Hepatocyte (in vitro differentiated cells): ENCODE data around the gene CNIH2. TPM values are rescaled to one million over a fixed set of nuclear protein-coding genes. Genes with fewer than 3 reads are reported as not detected.

Experiments
- DNase-seq: peaks from one replicate; pipeline ENCODE4 v3.0.0-alpha.2; 2016; ENCODE audit warnings: low spot score
- H2AFZ ChIP-seq: fragments of 200-600 bp; sonication (generic); 2 replicates; pipeline ENCODE4 v1.6.0; 2016; ENCODE audit warnings: antibody characterized with exemption, mild to moderate bottlenecking
- H3K27ac ChIP-seq: fragments of 200-600 bp; sonication (generic); 2 replicates; pipeline ENCODE4 v1.5.1; 2016; ENCODE audit warnings: mild to moderate bottlenecking
- H3K27me3 ChIP-seq: fragments of 200-600 bp; sonication (generic); 2 replicates; pipeline ENCODE4 v1.6.1; 2016
- H3K36me3 ChIP-seq: fragments of 200-600 bp; sonication (generic); replicated peaks from 2 replicates; pipeline ENCODE4 v1.5.1; 2016; ENCODE audit warnings: low read depth; ENCODE audit not compliant: insufficient read depth
- H3K4me1 ChIP-seq: fragments of 200-600 bp; sonication (generic); 2 replicates; pipeline ENCODE4 v1.5.1; 2016; ENCODE audit warnings: mild to moderate bottlenecking, moderate library complexity; ENCODE audit not compliant: insufficient read depth
- H3K4me2 ChIP-seq: fragments of 200-600 bp; sonication (generic); 2 replicates; pipeline ENCODE4 v1.6.0; 2016
- H3K4me3 ChIP-seq: fragments of 200-600 bp; sonication (generic); 2 replicates; pipeline ENCODE4 v1.5.1; 2016; ENCODE audit warnings: mild to moderate bottlenecking
- H3K79me2 ChIP-seq: fragments of 200-600 bp; sonication (generic); 2 replicates; pipeline ENCODE4 v1.6.0; 2017; ENCODE audit warnings: mild to moderate bottlenecking
- H3K9me2 ChIP-seq: fragments of 200-600 bp; sonication (generic); replicated peaks from 2 replicates; pipeline ENCODE4 v1.6.0; 2017; ENCODE audit warnings: mild to moderate bottlenecking; ENCODE audit not compliant: insufficient read depth
- H3K9me3 ChIP-seq: fragments of 200-600 bp; sonication (generic); 2 replicates; pipeline ENCODE4 v1.5.1; 2016; ENCODE audit warnings: low read depth, mild to moderate bottlenecking
- H4K20me1 ChIP-seq: fragments of 200-600 bp; sonication (generic); 2 replicates; pipeline ENCODE4 v1.6.0; 2016; ENCODE audit warnings: mild to moderate bottlenecking; ENCODE audit not compliant: insufficient read depth, poor library complexity, severe bottlenecking
- EZH2 ChIP-seq: fragments of 200-600 bp; sonication (generic); IDR thresholded peaks from 2 replicates; pipeline ENCODE4 v1.6.1; 2016; ENCODE audit warnings: antibody characterized with exemption, mild to moderate bottlenecking, borderline replicate concordance
- EZH2phosphoT487 ChIP-seq: fragments of 200-600 bp; sonication (generic); IDR thresholded peaks from one replicate; pipeline ENCODE4 v1.6.1; 2018; ENCODE audit warnings: antibody characterized with exemption, mild to moderate bottlenecking, low read depth, moderate library complexity; ENCODE audit not compliant: unreplicated experiment, severe bottlenecking
- WGBS: methylation state at CpG from one replicate; pipeline ENCODE4 v1.1.6; 2016; ENCODE audit warnings: low lambda C conversion rate; ENCODE audit errors: missing lambda C conversion rate; 5-methylcytosine and 5-hydroxymethylcytosine counted together
- polyA plus RNA-seq: library from polyadenylated mRNA; unstranded; fragments of >200 nt; fragmentation: Nextera tagmentation; extraction: Ambion mirVana; gene quantifications from 2 replicates; pipeline ENCODE4 v1.2.1, GENCODE V29; 2016
- total RNA-seq: library from RNA; depleted of rRNA; stranded (reverse); fragments of >200 nt; gene quantifications from 2 replicates; pipeline ENCODE4 v1.2.3, GENCODE V29; 2014
- TF ChIP-seq, protein P1 (sequence below): fragments of 200-600 bp; sonication (generic); IDR thresholded peaks from 2 replicates; pipeline ENCODE4 v1.5.1; 2016; ENCODE audit warnings: antibody characterized with exemption, mild to moderate bottlenecking; ENCODE audit not compliant: poor library complexity

CNIH2 gene
- total and polyA plus RNA-seq, 2 experiments from 2014 or later = 1.7 to 6.2 TPM

DNA sequence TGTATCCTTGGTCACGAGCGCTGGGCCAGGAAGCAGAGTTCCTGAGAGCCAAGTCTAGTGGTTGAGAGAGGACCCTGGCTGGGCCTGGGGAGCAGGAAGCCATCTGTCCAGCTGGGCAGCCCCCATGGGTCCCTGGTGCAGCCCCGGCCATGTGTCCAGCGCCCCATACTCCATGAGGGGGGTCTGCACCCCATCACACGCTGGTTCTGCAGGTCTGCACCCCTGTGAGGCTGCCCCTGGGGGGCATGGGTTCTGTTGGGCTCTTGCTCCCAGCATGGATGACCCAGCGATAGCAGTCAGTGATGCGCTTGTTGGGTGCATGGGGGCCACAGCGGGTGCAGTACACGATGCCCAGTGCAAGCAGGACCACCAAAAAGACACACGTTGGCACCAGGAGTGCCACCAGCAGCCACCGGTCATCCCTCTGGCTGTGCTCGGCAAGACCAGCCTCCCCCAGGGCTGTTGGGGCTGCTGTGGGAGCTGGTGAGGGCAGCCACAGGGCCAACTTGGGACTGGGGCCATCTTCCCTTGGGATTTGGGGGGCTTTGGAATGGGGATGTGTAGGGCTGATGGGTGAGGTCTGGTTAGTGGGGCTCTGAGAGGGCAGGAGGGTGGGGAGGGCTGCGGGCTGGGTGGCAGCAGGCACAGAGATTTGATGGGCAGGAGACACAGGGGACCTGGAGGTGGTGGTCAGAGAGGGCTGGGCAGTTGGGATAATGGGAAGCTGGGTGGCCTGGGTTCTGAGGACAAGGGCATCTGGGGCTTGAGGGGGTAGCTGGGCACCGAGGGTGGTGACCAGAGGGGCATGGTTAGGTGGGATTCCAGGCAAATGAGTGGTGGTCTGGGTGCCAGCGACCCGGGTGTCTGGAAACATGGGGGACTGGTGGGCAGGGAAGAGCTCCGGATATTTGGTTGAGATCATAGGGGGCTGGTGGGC lies 36.9 kb downstream of the CNIH2 start:
- H3K4me1 ChIP-seq = peaks cover 23% of the 10 kb centered on the region
- no peaks in the 10 kb centered on the region for H3K27me3 ChIP-seq
- TF ChIP-seq, protein P1, sequence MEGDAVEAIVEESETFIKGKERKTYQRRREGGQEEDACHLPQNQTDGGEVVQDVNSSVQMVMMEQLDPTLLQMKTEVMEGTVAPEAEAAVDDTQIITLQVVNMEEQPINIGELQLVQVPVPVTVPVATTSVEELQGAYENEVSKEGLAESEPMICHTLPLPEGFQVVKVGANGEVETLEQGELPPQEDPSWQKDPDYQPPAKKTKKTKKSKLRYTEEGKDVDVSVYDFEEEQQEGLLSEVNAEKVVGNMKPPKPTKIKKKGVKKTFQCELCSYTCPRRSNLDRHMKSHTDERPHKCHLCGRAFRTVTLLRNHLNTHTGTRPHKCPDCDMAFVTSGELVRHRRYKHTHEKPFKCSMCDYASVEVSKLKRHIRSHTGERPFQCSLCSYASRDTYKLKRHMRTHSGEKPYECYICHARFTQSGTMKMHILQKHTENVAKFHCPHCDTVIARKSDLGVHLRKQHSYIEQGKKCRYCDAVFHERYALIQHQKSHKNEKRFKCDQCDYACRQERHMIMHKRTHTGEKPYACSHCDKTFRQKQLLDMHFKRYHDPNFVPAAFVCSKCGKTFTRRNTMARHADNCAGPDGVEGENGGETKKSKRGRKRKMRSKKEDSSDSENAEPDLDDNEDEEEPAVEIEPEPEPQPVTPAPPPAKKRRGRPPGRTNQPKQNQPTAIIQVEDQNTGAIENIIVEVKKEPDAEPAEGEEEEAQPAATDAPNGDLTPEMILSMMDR = no peak
- TF ChIP-seq EZH2 (no peak), EZH2phosphoT487 (no peak)
- H3K27ac ChIP-seq = peak overlapping the region; percentile 97
- no peak for DNase-seq
- no peaks in the 10 kb centered on the region for H3K9me3 ChIP-seq
- 88% methylated on average over 17 of the region's 17 CpGs for WGBS
- H3K9me2 ChIP-seq = no peaks in the 10 kb centered on the region
- no peaks in the 10 kb centered on the region for H3K36me3 ChIP-seq
- peak overlapping the region; percentile 27 for H3K4me3 ChIP-seq
- H4K20me1 ChIP-seq = no peaks in the 10 kb centered on the region
- H2AFZ ChIP-seq = no peak overlapping the region
- H3K79me2 ChIP-seq = peaks cover 29% of the 10 kb centered on the region
- H3K4me2 ChIP-seq = peak overlapping the region; percentile 77

DNA sequence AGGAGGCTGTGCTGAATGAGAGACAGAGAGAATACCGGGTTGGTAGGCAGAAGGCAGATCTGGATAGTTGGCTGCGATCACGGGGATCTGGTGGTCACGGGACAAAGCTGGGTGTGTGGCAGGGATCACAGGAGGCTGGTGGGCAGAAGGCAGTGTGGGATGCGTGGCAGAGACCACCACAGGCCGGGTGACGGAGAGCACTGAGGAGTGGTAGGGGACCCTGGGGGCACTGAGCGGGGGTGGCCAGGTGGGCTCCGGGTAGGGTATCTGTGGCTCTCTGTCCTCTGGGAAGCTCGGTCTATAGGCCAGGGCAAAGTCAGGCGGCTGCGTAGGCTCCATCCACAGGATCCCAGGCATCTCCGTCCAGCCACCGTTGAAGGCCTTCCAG lies 37.5 kb downstream of the CNIH2 start:
- Histone ChIP-seq H3K27me3 (no peaks in the 10 kb centered on the region), H3K4me3 (peak overlapping the region; percentile 23), H3K27ac (peak overlapping the region; percentile 97), H4K20me1 (no peaks in the 10 kb centered on the region), H3K79me2 (peaks cover 29% of the 10 kb centered on the region), H2AFZ (no peak overlapping the region), H3K36me3 (no peaks in the 10 kb centered on the region), H3K4me1 (peaks cover 23% of the 10 kb centered on the region), H3K9me2 (no peaks in the 10 kb centered on the region), H3K4me2 (peak overlapping the region; percentile 77), H3K9me3 (no peaks in the 10 kb centered on the region)
- DNase-seq = no peak
- TF ChIP-seq, protein P1 = no peak
- TF ChIP-seq EZH2 = no peak
- TF ChIP-seq EZH2phosphoT487 = no peak
- WGBS = 90% methylated on average over 10 of the region's 14 CpGs

DNA sequence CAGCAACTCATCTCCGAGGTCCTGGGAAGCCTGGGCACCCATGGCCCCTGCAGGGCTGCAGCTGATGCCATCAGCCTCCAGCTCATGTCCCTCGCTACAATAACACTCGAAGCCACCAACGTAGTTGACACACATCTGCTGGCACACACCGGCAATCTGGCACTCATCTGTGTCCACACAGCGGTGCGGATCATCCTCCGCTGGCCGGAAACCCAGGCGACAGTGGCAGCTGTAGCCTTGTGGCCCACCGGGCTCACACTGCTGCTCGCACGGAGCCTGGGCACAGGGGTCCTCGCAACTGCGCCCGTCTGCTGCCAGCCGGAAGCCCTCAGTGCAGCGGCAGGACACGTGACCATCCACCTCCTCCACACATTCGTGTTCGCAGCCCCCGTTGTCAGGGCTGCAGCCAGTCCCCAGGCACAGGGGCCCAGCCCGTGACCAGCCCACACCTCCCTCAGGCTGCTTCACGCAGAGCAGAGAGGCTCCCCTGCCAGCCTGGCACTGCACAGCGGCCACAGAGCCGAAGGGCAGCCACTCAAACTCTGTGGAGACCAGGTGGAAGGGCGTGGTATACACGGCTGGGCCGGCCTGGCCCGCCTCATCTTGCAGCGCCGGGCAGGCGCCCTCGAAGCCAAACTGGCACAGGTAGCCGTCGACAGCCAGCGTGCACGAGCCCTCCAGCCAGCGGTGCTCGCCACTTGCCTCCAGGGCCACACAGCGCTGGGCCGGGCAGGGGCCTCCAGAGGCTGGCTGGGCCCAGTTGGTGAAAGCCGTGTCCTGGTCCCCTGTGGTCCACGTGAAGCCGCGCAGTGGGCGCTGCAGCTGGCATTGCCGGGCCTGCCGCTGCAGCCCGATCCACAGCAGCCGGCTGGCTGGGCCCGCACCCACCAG lies 38.2 kb downstream of the CNIH2 start:
- DNase-seq = no peak
- Histone ChIP-seq H3K79me2 (peaks cover 29% of the 10 kb centered on the region), H3K4me1 (peaks cover 23% of the 10 kb centered on the region), H3K9me3 (no peaks in the 10 kb centered on the region), H3K9me2 (no peaks in the 10 kb centered on the region), H3K4me3 (peak overlapping the region; percentile 19), H3K4me2 (peak overlapping the region; percentile 77), H2AFZ (no peak overlapping the region), H3K36me3 (no peaks in the 10 kb centered on the region), H4K20me1 (no peaks in the 10 kb centered on the region), H3K27me3 (no peaks in the 10 kb centered on the region), H3K27ac (peak overlapping the region; percentile 97)
- 83% methylated on average over 50 of the region's 52 CpGs for WGBS
- TF ChIP-seq EZH2phosphoT487 (no peak), EZH2 (no peak)
- TF ChIP-seq, protein P1 = no peak
